ENCODE measurements around the gene CELA3B. TPM values are rescaled to one million over a fixed set of nuclear protein-coding genes. Genes with fewer than 3 reads are reported as not detected.
"Not testable (repeated sequence)": the region's sequence is repeated elsewhere in the genome, so short reads cannot be mapped to it uniquely, and the experiment has no call there.

The CELA3B gene
- total RNA-seq, 6 donors from 2014 or later = 5.3 to 9.7 TPM; not detected in 4

DNA sequence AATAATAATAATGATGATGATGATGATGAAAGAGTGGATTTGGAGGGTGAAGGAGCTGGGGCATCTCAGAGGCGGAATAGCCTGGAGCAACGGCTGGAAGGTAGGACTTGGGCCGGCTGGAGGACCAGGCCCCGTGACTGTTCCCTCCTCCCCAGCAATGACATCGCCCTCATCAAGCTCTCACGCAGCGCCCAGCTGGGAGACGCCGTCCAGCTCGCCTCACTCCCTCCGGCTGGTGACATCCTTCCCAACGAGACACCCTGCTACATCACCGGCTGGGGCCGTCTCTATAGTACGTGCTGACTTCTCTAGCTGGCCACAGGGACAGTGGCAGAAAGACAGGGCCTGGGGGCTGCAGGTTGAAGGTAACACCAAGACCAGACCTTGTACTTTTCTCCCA, 6.7 kb downstream of the CELA3B start:
- DNase-seq; H3K36me3 ChIP-seq; H3K27ac ChIP-seq; H3K9me3 ChIP-seq; H3K4me1 ChIP-seq; ATAC-seq (ENCODE audit: low FRiP score in 2 of 2); H3K4me3 ChIP-seq; H3K27me3 ChIP-seq: not testable (repeated sequence)
- 69 to 73% methylated on average over 5 to 7 of the region's 15 CpGs for WGBS, 2 donors

DNA sequence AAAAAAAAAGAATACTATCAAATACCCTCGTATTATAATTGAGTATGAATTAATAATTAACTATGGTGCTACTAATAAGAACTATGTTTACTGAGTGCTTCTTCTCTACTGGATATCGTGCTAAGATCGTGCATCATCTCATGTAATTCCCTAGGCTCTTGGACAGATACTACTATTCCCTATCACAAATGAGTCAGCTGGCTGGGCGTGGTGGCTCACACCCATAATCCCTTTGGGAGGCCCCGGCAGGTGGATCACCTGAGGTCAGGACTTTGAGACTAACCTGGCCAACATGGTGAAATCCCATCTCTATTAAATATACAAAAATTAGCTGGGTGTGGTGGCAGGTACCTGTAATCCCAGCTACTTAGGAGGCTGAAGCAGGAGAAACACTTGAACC, 9.1 kb downstream of the CELA3B start:
- 50% methylated on average over 2 of the region's 5 CpGs; no CpG with 5 or more reads in 1 of the 2 donors for WGBS, 2 donors
- H3K9me3 ChIP-seq; H3K4me3 ChIP-seq; ATAC-seq (ENCODE audit: low FRiP score in 2 of 2); H3K4me1 ChIP-seq; H3K27me3 ChIP-seq; H3K36me3 ChIP-seq; H3K27ac ChIP-seq; DNase-seq: not testable (repeated sequence)

DNA sequence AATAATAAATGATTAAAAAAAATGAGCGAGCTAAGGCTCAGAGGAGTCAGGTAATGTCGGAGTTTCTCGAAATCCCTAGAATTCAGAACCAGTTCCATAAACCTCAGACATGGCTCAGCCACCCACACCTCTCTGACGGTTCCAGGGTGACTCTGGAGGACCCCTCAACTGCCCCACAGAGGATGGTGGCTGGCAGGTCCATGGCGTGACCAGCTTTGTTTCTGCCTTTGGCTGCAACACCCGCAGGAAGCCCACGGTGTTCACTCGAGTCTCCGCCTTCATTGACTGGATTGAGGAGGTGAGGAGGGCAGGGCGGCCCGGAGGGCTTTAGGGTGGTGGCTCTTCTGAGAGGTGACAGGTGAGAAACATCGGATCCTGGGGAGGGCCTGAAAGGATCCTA, 9.6 kb downstream of the CELA3B start:
- not testable (repeated sequence) for H3K27me3 ChIP-seq, H3K27ac ChIP-seq, H3K4me1 ChIP-seq, DNase-seq, H3K9me3 ChIP-seq, H3K36me3 ChIP-seq, H3K4me3 ChIP-seq
- peak in 1 of 2 donors; percentile 10 for ATAC-seq (ENCODE audit: low FRiP score in 2 of 2)
- WGBS, 2 donors = 86 to 87% methylated on average over 5 to 9 of the region's 12 CpGs

DNA sequence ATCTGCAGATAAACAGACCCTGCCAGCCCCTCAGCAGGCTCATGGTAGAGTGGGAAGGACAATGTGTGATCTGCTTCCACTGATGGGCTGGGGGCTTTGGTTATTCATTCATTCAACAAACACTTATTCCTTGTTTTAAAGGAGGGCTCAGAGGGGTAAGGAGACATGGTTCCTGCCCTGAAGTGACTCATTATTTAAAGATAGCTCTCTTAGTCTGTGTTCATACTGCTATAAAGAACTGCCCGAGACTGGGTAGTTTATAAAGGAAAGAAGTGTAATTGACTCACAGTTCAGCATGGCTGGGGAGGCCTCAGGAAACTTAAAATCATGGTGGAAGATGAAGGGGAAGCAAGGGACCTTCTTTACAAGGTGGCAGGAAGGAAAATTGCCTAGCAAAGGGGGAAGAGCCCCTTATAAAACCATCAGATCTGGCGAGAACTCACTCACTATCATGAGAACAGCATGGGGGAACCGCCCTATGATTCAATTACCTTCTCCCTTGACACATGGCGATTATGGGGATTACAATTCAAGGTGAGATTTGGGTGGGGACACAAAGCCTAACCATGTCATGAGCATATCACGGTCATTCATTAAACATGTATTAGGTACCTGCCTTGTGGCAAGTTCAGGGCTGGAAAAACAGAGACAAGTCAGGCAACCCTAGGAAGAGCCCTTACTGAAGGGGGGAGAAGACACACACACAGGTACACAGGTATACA, 13.0 kb downstream of the CELA3B start:
- H3K36me3 ChIP-seq; H3K4me3 ChIP-seq; H3K27ac ChIP-seq; DNase-seq; H3K27me3 ChIP-seq; H3K4me1 ChIP-seq; H3K9me3 ChIP-seq; ATAC-seq (ENCODE audit: low FRiP score in 2 of 2): not testable (repeated sequence)
- WGBS, 2 donors = 45 to 62% methylated on average over 2 of the region's 5 CpGs

DNA sequence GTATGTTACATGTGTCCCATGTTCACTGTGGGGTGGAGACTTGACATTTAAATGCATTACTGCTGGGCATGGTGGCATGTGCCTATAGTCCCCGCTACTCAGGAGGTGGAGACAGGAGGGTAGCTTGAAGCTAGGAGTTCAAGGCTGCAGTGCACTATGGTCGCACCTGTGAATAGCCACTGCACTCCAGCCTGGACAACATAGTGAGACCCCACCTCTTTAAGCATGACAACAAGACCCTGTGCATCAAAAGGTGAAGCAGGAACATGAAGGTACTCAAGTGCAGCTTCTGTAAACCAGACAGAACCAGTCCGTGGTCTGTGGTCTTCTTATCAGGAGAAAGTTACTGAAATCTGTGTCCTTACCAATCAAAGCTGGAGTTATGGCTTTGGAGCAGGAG, 15.4 kb downstream of the CELA3B start:
- H3K36me3 ChIP-seq; ATAC-seq (ENCODE audit: low FRiP score in 2 of 2); H3K27ac ChIP-seq; H3K4me3 ChIP-seq; H3K4me1 ChIP-seq; H3K9me3 ChIP-seq; DNase-seq; H3K27me3 ChIP-seq: not testable (repeated sequence)
- WGBS, 2 donors = 86 to 92% methylated on average over 3 of the region's 3 CpGs

DNA sequence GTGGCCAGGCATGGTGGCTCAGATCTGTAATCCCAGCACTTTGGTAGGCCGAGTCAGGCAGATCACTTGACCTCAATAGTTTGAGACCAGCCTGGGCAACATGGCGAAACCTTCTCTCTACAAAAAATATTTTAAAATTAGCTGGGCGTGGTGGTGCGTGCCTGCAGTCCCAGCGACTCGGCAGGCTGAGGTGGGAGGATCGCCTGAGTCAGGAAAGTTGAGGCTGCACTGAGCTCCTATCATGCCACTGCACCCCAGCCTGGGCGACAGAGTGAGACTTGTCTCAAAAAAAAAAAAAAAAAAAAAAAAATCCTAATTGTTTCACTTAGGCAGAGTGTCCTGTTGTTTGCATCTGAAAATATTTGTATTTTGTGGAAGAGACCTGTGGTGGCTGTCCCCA, 17.9 kb downstream of the CELA3B start:
- H3K4me3 ChIP-seq; H3K4me1 ChIP-seq; ATAC-seq (ENCODE audit: low FRiP score in 2 of 2); H3K27ac ChIP-seq; DNase-seq; H3K36me3 ChIP-seq; H3K9me3 ChIP-seq; H3K27me3 ChIP-seq: not testable (repeated sequence)
- 96 to 98% methylated on average over 7 to 8 of the region's 8 CpGs for WGBS, 2 donors

DNA sequence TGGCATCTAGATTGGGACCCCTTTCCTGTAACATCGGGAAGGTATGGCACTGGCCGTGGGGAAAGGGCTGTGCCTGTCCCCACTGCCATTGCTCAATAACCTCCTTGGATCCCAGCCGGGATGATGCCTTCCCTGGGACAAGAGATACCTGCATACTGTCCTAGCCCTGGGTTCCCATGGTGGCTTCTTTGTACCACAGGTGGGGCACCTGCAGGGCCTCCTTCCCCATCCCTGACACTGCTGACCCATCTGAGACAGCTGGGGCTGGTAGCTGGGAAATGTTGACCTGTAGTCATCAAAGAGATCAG, 19.8 kb downstream of the CELA3B start:
- WGBS, 2 donors = 80 to 92% methylated on average over 3 of the region's 3 CpGs
- H3K27me3 ChIP-seq; DNase-seq; H3K9me3 ChIP-seq; H3K27ac ChIP-seq; H3K36me3 ChIP-seq; ATAC-seq (ENCODE audit: low FRiP score in 2 of 2); H3K4me3 ChIP-seq; H3K4me1 ChIP-seq: not testable (repeated sequence)

DNA sequence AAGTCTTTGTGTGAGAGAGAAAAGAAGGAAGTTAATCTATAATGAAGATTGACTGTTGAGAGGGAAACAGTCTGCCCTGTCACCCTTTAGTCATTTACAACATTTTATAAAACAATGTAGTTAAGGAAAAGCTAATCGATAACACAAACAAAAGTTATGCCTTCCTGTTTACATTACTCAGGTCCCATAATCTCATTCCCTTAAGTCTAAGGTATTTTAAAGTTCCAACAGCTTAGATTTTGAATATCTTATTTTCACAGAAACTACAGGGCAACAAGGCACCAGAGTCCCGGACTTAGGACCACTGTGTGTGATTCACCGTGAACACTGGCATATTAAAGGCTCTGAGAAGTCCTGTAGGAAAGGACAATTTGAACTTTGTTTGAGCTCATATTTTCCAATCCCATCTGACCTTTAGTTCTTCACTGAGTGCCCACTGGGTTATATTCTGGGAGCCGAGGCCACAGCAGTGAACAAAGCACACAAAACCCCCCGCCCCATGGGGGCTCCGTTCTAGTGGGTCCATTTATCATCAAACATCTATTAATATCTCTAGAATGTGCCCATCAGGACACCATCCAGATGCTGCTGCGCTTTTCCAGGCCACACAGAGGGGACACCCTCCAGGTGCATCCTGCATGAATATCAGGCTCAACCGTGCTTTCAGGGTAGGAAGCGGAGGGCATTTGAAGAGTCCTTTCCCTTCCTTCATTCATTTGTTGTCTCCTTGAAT, 21.2 kb downstream of the CELA3B start:
- WGBS, 2 donors = 42 to 58% methylated on average over 7 to 9 of the region's 9 CpGs
- H3K9me3 ChIP-seq; H3K27ac ChIP-seq; ATAC-seq (ENCODE audit: low FRiP score in 2 of 2); DNase-seq; H3K27me3 ChIP-seq; H3K4me3 ChIP-seq; H3K36me3 ChIP-seq; H3K4me1 ChIP-seq: not testable (repeated sequence)

DNA sequence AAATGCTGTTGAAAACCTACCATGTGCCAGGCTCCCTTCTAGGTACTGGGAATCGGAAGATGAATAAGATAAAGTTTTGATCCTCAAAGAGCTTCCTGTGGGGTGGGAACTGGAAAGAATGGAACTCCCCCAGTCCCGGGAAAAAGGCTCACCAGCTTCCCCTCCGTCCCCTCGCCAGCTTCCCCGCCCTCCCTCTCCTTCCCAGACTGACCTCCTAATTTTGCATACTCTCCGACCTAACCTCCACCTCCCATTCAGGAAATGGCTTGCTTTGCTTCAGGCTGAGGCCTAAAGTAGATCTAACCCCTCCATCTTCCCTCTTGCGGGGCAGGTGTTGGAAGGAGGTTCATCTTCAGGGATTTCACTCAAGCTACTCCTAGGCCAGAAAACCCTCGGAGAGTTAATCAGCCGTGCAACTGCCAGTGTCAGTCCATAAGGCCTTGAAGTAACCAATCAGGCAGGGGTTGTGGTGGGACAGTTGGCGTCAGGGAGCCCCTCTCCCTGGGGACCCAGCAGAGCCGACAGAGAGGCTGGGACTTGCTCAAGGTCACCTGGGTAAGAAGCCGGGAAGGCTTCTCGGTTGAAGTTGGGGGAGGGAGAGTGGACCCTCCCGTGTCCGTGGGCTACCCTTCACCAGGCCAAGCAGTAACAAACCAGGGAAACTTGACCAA, 21.9 kb downstream of the CELA3B start:
- H3K9me3 ChIP-seq; ATAC-seq (ENCODE audit: low FRiP score in 2 of 2); H3K27me3 ChIP-seq; H3K36me3 ChIP-seq; H3K4me3 ChIP-seq; H3K4me1 ChIP-seq; H3K27ac ChIP-seq; DNase-seq: not testable (repeated sequence)
- 71 to 75% methylated on average over 9 to 14 of the region's 15 CpGs for WGBS, 2 donors

DNA sequence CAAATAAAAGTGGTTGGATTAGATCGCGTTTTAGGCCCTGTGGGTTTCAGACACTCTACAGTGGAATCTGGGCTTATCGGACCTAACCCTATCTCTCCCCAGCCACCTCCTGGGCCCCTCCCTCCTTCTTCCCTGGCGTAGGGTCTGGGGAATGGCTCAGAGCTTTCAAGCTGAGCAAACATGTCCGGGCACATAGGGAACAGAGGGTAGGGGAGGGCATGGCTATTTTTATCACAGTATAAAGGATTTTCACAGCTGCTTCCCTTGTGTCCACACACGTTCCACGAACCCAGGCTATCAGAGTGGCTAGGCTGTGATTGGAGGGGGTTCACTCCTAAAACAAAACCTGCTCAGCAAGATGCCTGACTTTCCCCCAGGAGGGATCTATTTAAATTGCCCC, 22.8 kb downstream of the CELA3B start:
- not testable (repeated sequence) for H3K36me3 ChIP-seq; DNase-seq; H3K27ac ChIP-seq; H3K4me3 ChIP-seq; H3K9me3 ChIP-seq; H3K27me3 ChIP-seq; H3K4me1 ChIP-seq; ATAC-seq (ENCODE audit: low FRiP score in 2 of 2)
- 67 to 71% methylated on average over 6 to 7 of the region's 7 CpGs for WGBS, 2 donors
